Neural crest cell (in vitro differentiated cells): ENCODE measurements around the gene SRMS. TPM values are rescaled to one million over a fixed set of nuclear protein-coding genes. Genes with fewer than 3 reads are reported as not detected.

Experiments used
- DNase-seq: peaks from one replicate; pipeline ENCODE4 v3.0.0; 2021; ENCODE audit warnings: low read depth, mixed read lengths, low spot score
- H3K27ac Mint-ChIP-seq: one replicate; pipeline ENCODE4 v1.8.0; 2021; ENCODE audit warnings: mild to moderate bottlenecking, mixed read lengths; ENCODE audit not compliant: unreplicated experiment
- H3K27me3 Mint-ChIP-seq: 2 replicates; pipeline ENCODE4 v1.8.0; 2021; ENCODE audit warnings: low read depth, mild to moderate bottlenecking, mixed read lengths
- H3K36me3 Mint-ChIP-seq: 2 replicates; pipeline ENCODE4 v1.8.0; 2021; ENCODE audit warnings: low read depth, mild to moderate bottlenecking, mixed read lengths
- H3K4me1 Mint-ChIP-seq: 2 replicates; pipeline ENCODE4 v1.8.0; 2021; ENCODE audit warnings: mixed read lengths
- H3K4me3 Mint-ChIP-seq: one replicate; pipeline ENCODE4 v1.8.0; 2021; ENCODE audit warnings: mild to moderate bottlenecking, mixed read lengths
- H3K9me3 Mint-ChIP-seq: 2 replicates; pipeline ENCODE4 v1.8.0; 2021; ENCODE audit warnings: mixed read lengths
- CTCF ChIP-seq: fragments of 200-600 bp; sonication (generic); conservative IDR thresholded peaks from 2 replicates; pipeline ENCODE4 v1.5.0; 2021; ENCODE audit warnings: antibody characterized with exemption, mild to moderate bottlenecking
- total RNA-seq: library from RNA; stranded (reverse); gene quantifications from 2 replicates; pipeline ENCODE4 v1.2.1, GENCODE V29; 2021

Gene SRMS
- total RNA-seq, 1 donor from 2014 or later: not detected

- no peaks in the 10 kb centered on the region for H3K27me3 Mint-ChIP-seq
- no peak for DNase-seq
- H3K36me3 Mint-ChIP-seq: no peaks in the 10 kb centered on the region
- H3K4me1 Mint-ChIP-seq: no peaks in the 10 kb centered on the region
- no peak for TF ChIP-seq CTCF
- H3K9me3 Mint-ChIP-seq: no peaks in the 10 kb centered on the region
- no peak overlapping the region for H3K4me3 Mint-ChIP-seq
- H3K27ac Mint-ChIP-seq: no peak overlapping the region
Measured at GRCh38 chr20:63567386-63568169, 20.0 kb upstream of the SRMS start.

- no peaks in the 10 kb centered on the region for H3K27me3 Mint-ChIP-seq
- no peaks in the 10 kb centered on the region for H3K36me3 Mint-ChIP-seq
- H3K4me1 Mint-ChIP-seq: no peaks in the 10 kb centered on the region
- H3K9me3 Mint-ChIP-seq: no peaks in the 10 kb centered on the region
- TF ChIP-seq CTCF: no peak
- no peak for DNase-seq
- H3K4me3 Mint-ChIP-seq: no peak overlapping the region
- no peak overlapping the region for H3K27ac Mint-ChIP-seq
Measured at GRCh38 chr20:63567136-63567385, 19.5 kb upstream of the SRMS start.

- Mint-ChIP-seq H3K4me3 (no peak overlapping the region), H3K27ac (no peak overlapping the region), H3K36me3 (no peaks in the 10 kb centered on the region), H3K4me1 (no peaks in the 10 kb centered on the region), H3K9me3 (no peaks in the 10 kb centered on the region), H3K27me3 (no peaks in the 10 kb centered on the region)
- DNase-seq: no peak
- no peak for TF ChIP-seq CTCF
Measured at GRCh38 chr20:63566395-63567135, 19.0 kb upstream of the SRMS start.

GRCh38 chr20:63565699-63566335, 18.3 kb upstream of the SRMS start:
- no peaks in the 10 kb centered on the region for H3K36me3 Mint-ChIP-seq
- DNase-seq: no peak
- no peaks in the 10 kb centered on the region for H3K4me1 Mint-ChIP-seq
- no peak for TF ChIP-seq CTCF
- no peak overlapping the region for H3K4me3 Mint-ChIP-seq
- no peaks in the 10 kb centered on the region for H3K9me3 Mint-ChIP-seq
- H3K27ac Mint-ChIP-seq: no peak overlapping the region
- H3K27me3 Mint-ChIP-seq: no peaks in the 10 kb centered on the region

GRCh38 chr20:63565021-63565698, 17.6 kb upstream of the SRMS start:
- H3K27ac Mint-ChIP-seq: no peak overlapping the region
- no peaks in the 10 kb centered on the region for H3K9me3 Mint-ChIP-seq
- H3K36me3 Mint-ChIP-seq: peaks cover 3% of the 10 kb centered on the region
- no peak for TF ChIP-seq CTCF
- no peak for DNase-seq
- no peak overlapping the region for H3K4me3 Mint-ChIP-seq
- no peaks in the 10 kb centered on the region for H3K27me3 Mint-ChIP-seq
- H3K4me1 Mint-ChIP-seq: no peaks in the 10 kb centered on the region
